K562 (cell line): ENCODE results near the gene NAP1L4. TPM values are rescaled to one million over a fixed set of nuclear protein-coding genes. Genes with fewer than 3 reads are reported as not detected.

Experiments used
- ATAC-seq: fragments of 200-7000 bp; cut with Tn5 transposase; 3 replicates; pipeline ENCODE4 v1.9.1; 2020; ENCODE audit warnings: moderate library complexity
- BruUV-seq: library from RNA; stranded (reverse); fragments of 400-500 nt; replicated peaks from 2 replicates; lab custom pipeline; 2021; lab: Mats Ljungman, UMichigan
- CTCF ChIA-PET: fragments of 300-600 bp; formaldehyde crosslinking; extraction: SDS; loops from one replicate; lab custom pipeline; 2021; ENCODE audit warnings: low intra/inter-chr PET ratio; lab: Yijun Ruan, JAX
- POLR2A ChIA-PET: fragments of 300-600, 350-650 bp; sonication (Branson Sonifier 250); formaldehyde crosslinking; extraction: SDS; loops from one replicate; lab custom pipeline; 2021; ENCODE audit warnings: antibody characterized with exemption, inconsistent platforms; lab: Yijun Ruan, JAX
- DNase-seq, 4 experiments: peaks; one replicate each; pipeline versions ENCODE4 v3.0.0 to v3.0.0-alpha.2; 2011 to 2018; ENCODE audit warnings: low spot score in 3 of 4, mixed read lengths in 3 of 4; ENCODE audit errors: extremely low read depth in 1 of 4
- FAIRE-seq: peaks from 2 replicates; lab custom pipeline; 2011; peaks lifted over from hg19 to GRCh38; lab: Jason Lieb, UNC
- H2AFZ ChIP-seq: 2 replicates; pipeline ENCODE4 v1.6.0; 2011; ENCODE audit warnings: low read depth, low read length, control low read depth, inconsistent platforms
- H3K27ac ChIP-seq: fragments of 200-600 bp; 3 replicates; pipeline ENCODE4 v1.8.0; 2011; ENCODE audit warnings: low read depth, mild to moderate bottlenecking, control low read depth, inconsistent platforms, low read length, moderate library complexity, mixed read lengths; ENCODE audit errors: extremely low read depth
- H3K27me3 ChIP-seq, 2 experiments: fragments of 300-600 bp in 1 of 2; 2 replicates in 1 of 2; 3 replicates in 1 of 2; pipeline versions ENCODE4 v1.6.0 to v1.8.0; 2011; ENCODE audit warnings: inconsistent platforms in 2 of 2, low read length in 2 of 2, mild to moderate bottlenecking in 1 of 2, mixed read lengths in 1 of 2, moderate library complexity in 1 of 2; ENCODE audit not compliant: control insufficient read depth in 2 of 2, insufficient read depth in 2 of 2
- H3K36me3 ChIP-seq: fragments of 300-600 bp; 3 replicates; pipeline ENCODE4 v1.8.0; 2011; ENCODE audit warnings: mild to moderate bottlenecking, low read length, inconsistent platforms; ENCODE audit not compliant: control insufficient read depth, insufficient read depth
- H3K4me1 ChIP-seq, 2 experiments: fragments of 200-600 bp in 1 of 2; replicated peaks in 1 of 2; 2 replicates in 1 of 2; 3 replicates in 1 of 2; pipeline versions ENCODE4 v1.5.1 to v1.8.0; 2011; ENCODE audit warnings: inconsistent platforms in 2 of 2, low read length in 2 of 2, mild to moderate bottlenecking in 1 of 2, mixed read lengths in 1 of 2, moderate library complexity in 1 of 2; ENCODE audit not compliant: control insufficient read depth in 2 of 2, insufficient read depth in 2 of 2
- H3K4me2 ChIP-seq: 2 replicates; pipeline ENCODE4 v1.6.1; 2011; ENCODE audit warnings: low read length, control low read depth, inconsistent platforms, mixed read lengths; ENCODE audit not compliant: insufficient read depth
- H3K4me3 ChIP-seq: fragments of 200-600 bp; sonication (generic), shearing (Covaris generic); 2 replicates; pipeline ENCODE4 v1.5.1; 2016; ENCODE audit warnings: control low read depth, inconsistent platforms
- H3K79me2 ChIP-seq: fragments of 200-600 bp; 3 replicates; pipeline ENCODE4 v1.8.0; 2011; ENCODE audit warnings: low read length, inconsistent platforms; ENCODE audit not compliant: control insufficient read depth, insufficient read depth
- H3K9ac ChIP-seq, 2 experiments: 2 replicates each; pipeline versions ENCODE4 v1.6.0 to v1.6.1; 2011; ENCODE audit warnings: low read depth in 2 of 2, low read length in 2 of 2, control low read depth in 1 of 2, inconsistent platforms in 1 of 2, mild to moderate bottlenecking in 1 of 2, mixed read lengths in 1 of 2; ENCODE audit not compliant: insufficient read depth in 1 of 2
- H3K9me1 ChIP-seq: one replicate; pipeline ENCODE4 v1.6.0; 2011; ENCODE audit warnings: inconsistent platforms, mild to moderate bottlenecking, low read length, moderate library complexity; ENCODE audit not compliant: control insufficient read depth, insufficient read depth
- H3K9me3 ChIP-seq: replicated peaks from 2 replicates; pipeline ENCODE4 v1.5.1; 2011; ENCODE audit warnings: low read depth, low read length, inconsistent platforms; ENCODE audit not compliant: control insufficient read depth, insufficient read depth
- H4K20me1 ChIP-seq: replicated peaks from 2 replicates; pipeline ENCODE4 v1.6.1; 2011; ENCODE audit warnings: low read length, inconsistent platforms, mixed read lengths; ENCODE audit not compliant: control insufficient read depth, insufficient read depth
- IRF1 ChIP-seq: sonication (generic); formaldehyde crosslinking; IDR thresholded peaks from 2 replicates; pipeline ENCODE4 v1.8.0; 2022; ENCODE audit warnings: missing genetic modification reagents, mild to moderate bottlenecking, borderline replicate concordance
- ZEB2 ChIP-seq: fragments of 450-650 bp; IDR thresholded peaks from 2 replicates; pipeline ENCODE4 v1.6.1; 2016
- ZNF121 ChIP-seq: sonication (generic); formaldehyde crosslinking; conservative IDR thresholded peaks from 2 replicates; pipeline ENCODE4 v1.8.0; 2022; ENCODE audit warnings: missing genetic modification reagents
- WGBS: fragments of 100-300 bp; shearing (Covaris generic); methylation state at CpG from one replicate; pipeline ENCODE4 v1.1.6; 2016; ENCODE audit warnings: low coverage, mixed read lengths; ENCODE audit not compliant: insufficient coverage; ENCODE audit errors: missing lambda C conversion rate; 5-methylcytosine and 5-hydroxymethylcytosine counted together
- in situ Hi-C: fragments of 300-500 bp; cut with MboI; formaldehyde crosslinking; loops from 4 replicates; pipeline ENCODE4 v1.15.0; 2018; ENCODE audit warnings: inconsistent platforms, mixed read lengths
- intact Hi-C: fragments of 100-400 bp; cut with micrococcal nuclease; formaldehyde crosslinking; loops from 2 replicates; pipeline ENCODE4 v1.14.2; 2022
- polyA plus RNA-seq, 8 experiments: library from polyadenylated mRNA; depleted of rRNA in 4 of 8; stranded (reverse) in 5 of 8; unstranded in 3 of 8; fragments of >200 nt; fragmentation: Nextera tagmentation in 2 of 8; fragmentation: Illumina TruSeq in 1 of 8; extraction: Ambion mirVana in 2 of 8; extraction: Trizol in 1 of 8; gene quantifications; 2 replicates each; pipeline versions ENCODE4 v1.2.1 to v1.2.3, GENCODE V29; 2011 to 2014; ENCODE audit warnings: inconsistent platforms in 1 of 8, missing spikeins in 1 of 8
- total RNA-seq, 7 experiments: library from RNA; depleted of rRNA in 6 of 7; stranded (reverse); fragments of >200 nt in 6 of 7; fragmentation: Illumina TruSeq in 2 of 7; extraction: Trizol in 2 of 7; gene quantifications; 2 replicates each; pipeline versions ENCODE4 v1.2.1 to v1.2.3, GENCODE V29; 2011 to 2021; ENCODE audit warnings: low replicate concordance in 1 of 7
- TF ChIP-seq, protein P1 (sequence below): IDR thresholded peaks from 2 replicates; pipeline ENCODE4 v1.6.1; 2011; ENCODE audit not compliant: insufficient read length; ENCODE audit errors: extremely low read depth
- TF ChIP-seq, protein P2 (sequence below): fragments of 450-650 bp; IDR thresholded peaks from 2 replicates; pipeline ENCODE4 v1.6.1; 2016; ENCODE audit warnings: mild to moderate bottlenecking, moderate library complexity

Gene NAP1L4
- total and polyA plus RNA-seq, 9 of the 15 experiments (the other 6 are each of a cell fraction or from before 2014, with no cell fraction given), result 34.1 to 237 (median 179) TPM

DNA sequence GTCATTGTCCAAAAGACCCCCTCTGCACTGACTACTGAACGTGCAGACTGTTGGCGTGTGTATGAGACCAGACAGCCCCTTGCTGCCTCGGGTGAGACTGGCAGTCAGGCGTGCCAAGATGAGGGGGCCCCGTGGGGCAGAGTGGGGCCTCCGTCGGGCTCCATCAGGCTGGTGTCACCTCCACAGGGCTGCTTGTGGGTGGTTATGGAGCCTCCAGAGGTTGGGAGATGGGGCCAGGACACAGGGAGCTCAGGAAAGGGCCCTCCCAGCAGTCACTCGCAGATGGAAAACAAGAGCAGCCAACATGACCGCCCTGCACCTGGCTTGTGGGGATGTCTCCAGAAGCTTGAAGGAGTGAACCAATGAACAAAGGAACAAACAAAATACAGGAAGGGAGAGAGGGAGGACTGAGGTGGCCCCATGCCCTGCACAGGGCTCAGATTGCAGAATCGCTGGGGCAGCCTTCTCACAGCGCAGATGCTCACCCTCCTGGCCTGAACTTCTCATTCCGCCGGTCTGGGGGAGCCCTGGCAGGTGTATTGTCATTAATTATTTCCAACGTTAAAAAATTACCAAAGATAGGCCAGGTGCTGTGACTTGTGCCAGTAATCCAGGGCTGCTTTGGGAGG is 57.4 kb downstream of the NAP1L4 start (continued):
- TF ChIP-seq, protein P1, sequence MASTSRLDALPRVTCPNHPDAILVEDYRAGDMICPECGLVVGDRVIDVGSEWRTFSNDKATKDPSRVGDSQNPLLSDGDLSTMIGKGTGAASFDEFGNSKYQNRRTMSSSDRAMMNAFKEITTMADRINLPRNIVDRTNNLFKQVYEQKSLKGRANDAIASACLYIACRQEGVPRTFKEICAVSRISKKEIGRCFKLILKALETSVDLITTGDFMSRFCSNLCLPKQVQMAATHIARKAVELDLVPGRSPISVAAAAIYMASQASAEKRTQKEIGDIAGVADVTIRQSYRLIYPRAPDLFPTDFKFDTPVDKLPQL, result no peak
- no peak for TF ChIP-seq ZEB2

DNA sequence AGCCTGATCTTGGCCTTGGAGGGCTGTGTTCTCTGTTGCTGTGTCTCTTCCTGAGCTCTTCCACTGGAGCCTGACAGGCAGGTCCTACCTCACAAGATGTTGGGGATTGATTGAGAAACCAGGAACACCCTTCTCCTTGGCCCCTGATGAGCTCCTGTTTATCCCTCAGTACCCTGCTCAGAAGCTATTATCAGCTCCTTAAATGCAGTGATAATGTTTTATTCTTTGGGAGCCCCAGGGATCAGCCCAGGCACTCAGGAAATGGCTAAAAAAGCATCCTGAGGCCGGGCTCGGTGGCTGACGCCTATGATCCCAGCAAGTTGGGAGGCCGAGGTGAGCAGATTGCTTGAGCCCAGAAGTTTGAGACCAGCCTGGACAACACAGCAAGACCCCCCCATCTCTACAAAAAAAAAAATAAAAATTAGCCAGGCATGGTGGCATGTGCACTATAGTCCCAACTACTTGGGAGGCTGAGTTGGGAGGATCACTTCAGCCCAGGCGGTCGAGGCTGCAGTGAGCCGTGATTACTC is 58.0 kb downstream of the NAP1L4 start:
- CTCF ChIA-PET, result no interaction called here
- no TSS peak for BruUV-seq
- H4K20me1 ChIP-seq, result peaks cover 3% of the 10 kb centered on the region; the same call in 1 of the 2 replicates
- H3K27ac ChIP-seq, result no peak overlapping the region
- no peaks in the 10 kb centered on the region for H3K27me3 ChIP-seq
- peaks cover 6% of the 10 kb centered on the region for H3K9me3 ChIP-seq
- POLR2A ChIA-PET, result interaction anchor here (0.9 to 1.6 kb wide), 3 partner anchors 9 to 50 kb away, joined by 3 to 6 read pairs (median 3); no protein-coding TSS in a partner anchor
- 67% methylated on average over 7 of the region's 7 CpGs for WGBS
- FAIRE-seq (no peak), ATAC-seq (no peak), DNase-seq (no peak)
- in situ Hi-C loops (no loop called here), intact Hi-C loops (no loop called here)
- peaks cover under 1% of the 10 kb centered on the region; the same call in 1 of the 3 replicates for H3K79me2 ChIP-seq
- no peak overlapping the region for H3K4me2 ChIP-seq
- TF ChIP-seq ZNF121 (CRISPR knock-in tag) (0 out of 2 replicates have a peak, but pooled peaks have one; percentile 17), IRF1 (CRISPR knock-in tag) (no peak)
- TF ChIP-seq, protein P2, sequence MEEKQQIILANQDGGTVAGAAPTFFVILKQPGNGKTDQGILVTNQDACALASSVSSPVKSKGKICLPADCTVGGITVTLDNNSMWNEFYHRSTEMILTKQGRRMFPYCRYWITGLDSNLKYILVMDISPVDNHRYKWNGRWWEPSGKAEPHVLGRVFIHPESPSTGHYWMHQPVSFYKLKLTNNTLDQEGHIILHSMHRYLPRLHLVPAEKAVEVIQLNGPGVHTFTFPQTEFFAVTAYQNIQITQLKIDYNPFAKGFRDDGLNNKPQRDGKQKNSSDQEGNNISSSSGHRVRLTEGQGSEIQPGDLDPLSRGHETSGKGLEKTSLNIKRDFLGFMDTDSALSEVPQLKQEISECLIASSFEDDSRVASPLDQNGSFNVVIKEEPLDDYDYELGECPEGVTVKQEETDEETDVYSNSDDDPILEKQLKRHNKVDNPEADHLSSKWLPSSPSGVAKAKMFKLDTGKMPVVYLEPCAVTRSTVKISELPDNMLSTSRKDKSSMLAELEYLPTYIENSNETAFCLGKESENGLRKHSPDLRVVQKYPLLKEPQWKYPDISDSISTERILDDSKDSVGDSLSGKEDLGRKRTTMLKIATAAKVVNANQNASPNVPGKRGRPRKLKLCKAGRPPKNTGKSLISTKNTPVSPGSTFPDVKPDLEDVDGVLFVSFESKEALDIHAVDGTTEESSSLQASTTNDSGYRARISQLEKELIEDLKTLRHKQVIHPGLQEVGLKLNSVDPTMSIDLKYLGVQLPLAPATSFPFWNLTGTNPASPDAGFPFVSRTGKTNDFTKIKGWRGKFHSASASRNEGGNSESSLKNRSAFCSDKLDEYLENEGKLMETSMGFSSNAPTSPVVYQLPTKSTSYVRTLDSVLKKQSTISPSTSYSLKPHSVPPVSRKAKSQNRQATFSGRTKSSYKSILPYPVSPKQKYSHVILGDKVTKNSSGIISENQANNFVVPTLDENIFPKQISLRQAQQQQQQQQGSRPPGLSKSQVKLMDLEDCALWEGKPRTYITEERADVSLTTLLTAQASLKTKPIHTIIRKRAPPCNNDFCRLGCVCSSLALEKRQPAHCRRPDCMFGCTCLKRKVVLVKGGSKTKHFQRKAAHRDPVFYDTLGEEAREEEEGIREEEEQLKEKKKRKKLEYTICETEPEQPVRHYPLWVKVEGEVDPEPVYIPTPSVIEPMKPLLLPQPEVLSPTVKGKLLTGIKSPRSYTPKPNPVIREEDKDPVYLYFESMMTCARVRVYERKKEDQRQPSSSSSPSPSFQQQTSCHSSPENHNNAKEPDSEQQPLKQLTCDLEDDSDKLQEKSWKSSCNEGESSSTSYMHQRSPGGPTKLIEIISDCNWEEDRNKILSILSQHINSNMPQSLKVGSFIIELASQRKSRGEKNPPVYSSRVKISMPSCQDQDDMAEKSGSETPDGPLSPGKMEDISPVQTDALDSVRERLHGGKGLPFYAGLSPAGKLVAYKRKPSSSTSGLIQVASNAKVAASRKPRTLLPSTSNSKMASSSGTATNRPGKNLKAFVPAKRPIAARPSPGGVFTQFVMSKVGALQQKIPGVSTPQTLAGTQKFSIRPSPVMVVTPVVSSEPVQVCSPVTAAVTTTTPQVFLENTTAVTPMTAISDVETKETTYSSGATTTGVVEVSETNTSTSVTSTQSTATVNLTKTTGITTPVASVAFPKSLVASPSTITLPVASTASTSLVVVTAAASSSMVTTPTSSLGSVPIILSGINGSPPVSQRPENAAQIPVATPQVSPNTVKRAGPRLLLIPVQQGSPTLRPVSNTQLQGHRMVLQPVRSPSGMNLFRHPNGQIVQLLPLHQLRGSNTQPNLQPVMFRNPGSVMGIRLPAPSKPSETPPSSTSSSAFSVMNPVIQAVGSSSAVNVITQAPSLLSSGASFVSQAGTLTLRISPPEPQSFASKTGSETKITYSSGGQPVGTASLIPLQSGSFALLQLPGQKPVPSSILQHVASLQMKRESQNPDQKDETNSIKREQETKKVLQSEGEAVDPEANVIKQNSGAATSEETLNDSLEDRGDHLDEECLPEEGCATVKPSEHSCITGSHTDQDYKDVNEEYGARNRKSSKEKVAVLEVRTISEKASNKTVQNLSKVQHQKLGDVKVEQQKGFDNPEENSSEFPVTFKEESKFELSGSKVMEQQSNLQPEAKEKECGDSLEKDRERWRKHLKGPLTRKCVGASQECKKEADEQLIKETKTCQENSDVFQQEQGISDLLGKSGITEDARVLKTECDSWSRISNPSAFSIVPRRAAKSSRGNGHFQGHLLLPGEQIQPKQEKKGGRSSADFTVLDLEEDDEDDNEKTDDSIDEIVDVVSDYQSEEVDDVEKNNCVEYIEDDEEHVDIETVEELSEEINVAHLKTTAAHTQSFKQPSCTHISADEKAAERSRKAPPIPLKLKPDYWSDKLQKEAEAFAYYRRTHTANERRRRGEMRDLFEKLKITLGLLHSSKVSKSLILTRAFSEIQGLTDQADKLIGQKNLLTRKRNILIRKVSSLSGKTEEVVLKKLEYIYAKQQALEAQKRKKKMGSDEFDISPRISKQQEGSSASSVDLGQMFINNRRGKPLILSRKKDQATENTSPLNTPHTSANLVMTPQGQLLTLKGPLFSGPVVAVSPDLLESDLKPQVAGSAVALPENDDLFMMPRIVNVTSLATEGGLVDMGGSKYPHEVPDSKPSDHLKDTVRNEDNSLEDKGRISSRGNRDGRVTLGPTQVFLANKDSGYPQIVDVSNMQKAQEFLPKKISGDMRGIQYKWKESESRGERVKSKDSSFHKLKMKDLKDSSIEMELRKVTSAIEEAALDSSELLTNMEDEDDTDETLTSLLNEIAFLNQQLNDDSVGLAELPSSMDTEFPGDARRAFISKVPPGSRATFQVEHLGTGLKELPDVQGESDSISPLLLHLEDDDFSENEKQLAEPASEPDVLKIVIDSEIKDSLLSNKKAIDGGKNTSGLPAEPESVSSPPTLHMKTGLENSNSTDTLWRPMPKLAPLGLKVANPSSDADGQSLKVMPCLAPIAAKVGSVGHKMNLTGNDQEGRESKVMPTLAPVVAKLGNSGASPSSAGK, result no peak
- H3K9ac ChIP-seq, result peak overlapping the region in 1 of 2 experiments; percentile 67; a peak in 2 of 4 replicates
- peaks cover 6 to 43% of the 10 kb centered on the region in 2 experiments; a peak in 4 of 5 replicates for H3K4me1 ChIP-seq
- H2AFZ ChIP-seq, result no peak overlapping the region
- no peak overlapping the region for H3K4me3 ChIP-seq
- no peaks in the 10 kb centered on the region for H3K9me1 ChIP-seq
- no peaks in the 10 kb centered on the region for H3K36me3 ChIP-seq
